ENCODE measurements around the gene UCHL5.

- no peak for TF ChIP-seq CTCF (IDR thresholded peaks at IDR 0.05)
- TF ChIP-seq POLR2AphosphoS5 (IDR thresholded peaks at IDR 0.05), result no peak
- no peak for TF ChIP-seq POLR2A (IDR thresholded peaks at IDR 0.05)
These were observed 84.5 kb downstream of the UCHL5 start for GRCh38 chr1:192974701-192975100.
